B cell (primary cell): ENCODE results near the gene ULBP1. TPM values are rescaled to one million over a fixed set of nuclear protein-coding genes. Genes with fewer than 3 reads are reported as not detected.
"Not testable (repeated sequence)": the region's sequence is repeated elsewhere in the genome, so short reads cannot be mapped to it uniquely, and the experiment has no call there.

Experiments used
- ATAC-seq: fragments of 200-7000 bp; cut with Tn5 transposase; one replicate; pipeline ENCODE4 v1.10.0; 2021; ENCODE audit warnings: low read depth, mild to moderate bottlenecking, moderate number of reproducible peaks, moderate library complexity
- CTCF ChIA-PET: fragments of 350-600 bp; sonication (Branson Sonifier 250); formaldehyde crosslinking; loops from one replicate; lab custom pipeline; 2021; ENCODE audit warnings: antibody characterized with exemption, inconsistent platforms; lab: Charles Lee
- POLR2A ChIA-PET: fragments of 350-600 bp; sonication (Branson Sonifier 250); formaldehyde crosslinking; loops from one replicate; lab custom pipeline; 2021; ENCODE audit warnings: antibody characterized with exemption; lab: Charles Lee
- DNase-seq: peaks from one replicate; pipeline ENCODE4 v3.0.0; 2013
- H2AFZ ChIP-seq: 2 replicates; pipeline ENCODE4 v1.6.1; 2012; ENCODE audit warnings: mild to moderate bottlenecking, low read depth, low read length; ENCODE audit not compliant: insufficient read depth, poor library complexity, severe bottlenecking
- H3K27ac ChIP-seq, 2 donors: 1 replicate in 1 of 2; 2 replicates in 1 of 2; pipeline ENCODE4 v1.5.1; 2012 to 2013; ENCODE audit warnings: low read length in 2 of 2, mild to moderate bottlenecking in 2 of 2, moderate library complexity in 1 of 2
- H3K27me3 ChIP-seq, 4 experiments: fragments of 200-600 bp in 1 of 4; sonication (generic) in 1 of 4; replicated peaks in 1 of 4; 1 replicate in 2 of 4; 2 replicates in 2 of 4; pipeline versions ENCODE4 v1.6.1 to v1.7.0; 2013 to 2016; ENCODE audit warnings: low read length in 3 of 4, mild to moderate bottlenecking in 2 of 4, mixed read lengths in 1 of 4, moderate library complexity in 1 of 4; ENCODE audit not compliant: insufficient read depth in 4 of 4, control insufficient read depth in 3 of 4; ENCODE audit errors: control extremely low read depth in 1 of 4
- H3K36me3 ChIP-seq, 2 experiments: replicated peaks in 1 of 2; 1 replicate in 1 of 2; 2 replicates in 1 of 2; pipeline versions ENCODE4 v1.6.1 to v1.7.1; 2013; ENCODE audit warnings: low read length in 1 of 2; ENCODE audit not compliant: insufficient read depth in 2 of 2, control insufficient read depth in 1 of 2; ENCODE audit errors: control extremely low read depth in 1 of 2, extremely low read depth in 1 of 2
- H3K4me1 ChIP-seq, 2 donors: fragments of 200-600 bp in 1 of 2; sonication (generic) in 1 of 2; 1 replicate in 1 of 2; 2 replicates in 1 of 2; pipeline versions ENCODE4 v1.5.1 to v1.6.1; 2013 to 2017; ENCODE audit warnings: low read length in 2 of 2; ENCODE audit not compliant: control insufficient read depth in 2 of 2, insufficient read depth in 2 of 2
- H3K4me2 ChIP-seq: replicated peaks from 2 replicates; pipeline ENCODE3; 2012; ENCODE audit warnings: mild to moderate bottlenecking, low read depth, low read length; ENCODE audit not compliant: poor library complexity, severe bottlenecking
- H3K4me3 ChIP-seq, 5 experiments: fragments of 200-600 bp in 1 of 5; sonication (generic) in 1 of 5; 1 replicate in 3 of 5; 2 replicates in 2 of 5; pipeline versions ENCODE4 v1.5.1 to v1.7.0; 2011 to 2016; ENCODE audit warnings: low read length in 4 of 5, mild to moderate bottlenecking in 4 of 5, low read depth in 2 of 5, control low read depth in 1 of 5, moderate library complexity in 1 of 5; ENCODE audit not compliant: insufficient read depth in 1 of 5; ENCODE audit errors: control extremely low read depth in 1 of 5, extremely low read depth in 1 of 5
- H3K79me2 ChIP-seq: fragments of 200-600 bp; sonication (generic); one replicate; pipeline ENCODE4 v1.6.0; 2016; ENCODE audit warnings: low read length; ENCODE audit not compliant: control insufficient read depth, insufficient read depth
- H3K9ac ChIP-seq: fragments of 200-600 bp; sonication (generic); 2 replicates; pipeline ENCODE4 v1.6.1; 2017; ENCODE audit warnings: mild to moderate bottlenecking, low read length, moderate library complexity
- H3K9me3 ChIP-seq, 3 donors: one replicate each; pipeline versions ENCODE4 v1.6.1 to v1.7.1; 2013; ENCODE audit warnings: low read length in 2 of 3; ENCODE audit not compliant: control insufficient read depth in 2 of 3, insufficient read depth in 1 of 3; ENCODE audit errors: control extremely low read depth in 1 of 3
- H4K20me1 ChIP-seq: 2 replicates; pipeline ENCODE4 v1.6.0; 2012; ENCODE audit warnings: mild to moderate bottlenecking, low read length; ENCODE audit not compliant: insufficient read depth, control insufficient read depth, poor library complexity, severe bottlenecking
- H3K27ac Mint-ChIP-seq: one replicate; pipeline ENCODE4 v1.8.0; 2021; ENCODE audit warnings: mixed read lengths
- H3K27me3 Mint-ChIP-seq: one replicate; pipeline ENCODE4 v1.8.0; 2021; ENCODE audit warnings: mixed read lengths
- H3K4me1 Mint-ChIP-seq: one replicate; pipeline ENCODE4 v1.8.0; 2021; ENCODE audit warnings: mixed read lengths
- H3K4me3 Mint-ChIP-seq: one replicate; pipeline ENCODE4 v1.8.0; 2021; ENCODE audit warnings: mixed read lengths
- H3K9me3 Mint-ChIP-seq: one replicate; pipeline ENCODE4 v1.8.0; 2022; ENCODE audit warnings: mixed read lengths; ENCODE audit not compliant: insufficient read depth
- CTCF ChIP-seq: fragments of 200-600 bp; IDR thresholded peaks from one replicate; pipeline ENCODE4 v1.8.0; 2022; ENCODE audit warnings: antibody characterized with exemption, mild to moderate bottlenecking
- EZH2 ChIP-seq: IDR thresholded peaks from 2 replicates; pipeline ENCODE4 v1.6.1; 2012; ENCODE audit warnings: borderline replicate concordance, low read depth, mild to moderate bottlenecking, moderate library complexity, low read length; ENCODE audit not compliant: insufficient read depth, poor library complexity, severe bottlenecking
- WGBS: methylation state at CpG from one replicate; pipeline ENCODE4 v1.1.5; 2013; ENCODE audit warnings: missing lambda C conversion rate; ENCODE audit not compliant: insufficient coverage; 5-methylcytosine and 5-hydroxymethylcytosine counted together
- intact Hi-C: fragments of 100-400 bp; cut with micrococcal nuclease; formaldehyde crosslinking; loops from one replicate; pipeline ENCODE4 v1.10.0; 2022
- polyA plus RNA-seq: library from polyadenylated mRNA; depleted of rRNA; stranded (reverse); fragments of >200 nt; gene quantifications from 2 replicates; pipeline ENCODE4 v1.2.3, GENCODE V29; 2012
- total RNA-seq, 2 donors: library from RNA; stranded (reverse); fragments of 120-200 nt in 1 of 2; gene quantifications; 1 replicate in 1 of 2; 2 replicates in 1 of 2; pipeline versions ENCODE4 v1.2.3 to v1.2.4, GENCODE V29; 2013 to 2022

The ULBP1 gene
- total and polyA plus RNA-seq, 2 donors (not counting 1 experiment from before 2014, with no cell fraction given): 0.04 to 0.12 TPM

- H3K4me2 ChIP-seq, POLR2A ChIA-PET, DNase-seq, H3K27ac Mint-ChIP-seq, H3K36me3 ChIP-seq, H3K27ac ChIP-seq, H3K9me3 Mint-ChIP-seq, H3K9me3 ChIP-seq, ATAC-seq, H3K4me3 ChIP-seq, H3K9ac ChIP-seq, H3K79me2 ChIP-seq, H2AFZ ChIP-seq, H4K20me1 ChIP-seq, H3K4me3 Mint-ChIP-seq: not testable (repeated sequence)
- CTCF ChIA-PET: interaction anchor here (0.7 to 2.8 kb wide), 20 partner anchors 8 to 378 kb away, joined by 3 to 49 read pairs (median 5); no protein-coding TSS in a partner anchor
- Mint-ChIP-seq H3K4me1 (peaks cover 13% of the 10 kb centered on the region), H3K27me3 (peaks cover 65% of the 10 kb centered on the region)
- Histone ChIP-seq H3K4me1 (peaks cover 12 to 13% of the 10 kb centered on the region in 2 donors), H3K27me3 (peaks cover 0 to 49% (median 36%) of the 10 kb centered on the region in 4 experiments)
- TF ChIP-seq CTCF: peak; percentile 44
- 0% methylated on average over 4 of the region's 5 CpGs for WGBS
- intact Hi-C loops: loop anchor here (2.0 to 5.0 kb wide), 2 partner anchors 152 to 470 kb away; partner anchors contain the start of genes LRP11 and PPIL4
Measured at GRCh38 chr6:150017186-150017521, 53.4 kb downstream of the ULBP1 start.

- H3K4me3 Mint-ChIP-seq: no peak overlapping the region
- H3K4me2 ChIP-seq: no peak overlapping the region
- no peak overlapping the region for H3K27ac Mint-ChIP-seq
- no peak overlapping the region for H3K4me3 ChIP-seq
- ChIA-PET POLR2A (no interaction called here), CTCF (interaction anchor here (0.8 to 2.8 kb wide), 5 partner anchors 10 to 179 kb away, joined by 3 to 49 read pairs (median 7); no protein-coding TSS in a partner anchor)
- peaks cover 0 to 4% (median 0%) of the 10 kb centered on the region in 3 donors for H3K9me3 ChIP-seq
- no peak overlapping the region for H3K9ac ChIP-seq
- DNase-seq (no peak), ATAC-seq (no peak)
- H3K27ac ChIP-seq: no peak overlapping the region
- 100% methylated on average over 2 of the region's 6 CpGs for WGBS
- H3K4me1 ChIP-seq: peaks cover 12 to 13% of the 10 kb centered on the region in 2 donors
- peaks cover 62% of the 10 kb centered on the region for H3K27me3 Mint-ChIP-seq
- no peaks in the 10 kb centered on the region for H3K36me3 ChIP-seq
- intact Hi-C loops: loop anchor here (5.0 kb wide), 1 partner anchor 472 kb away; the partner anchor contains the start of gene PPIL4
- TF ChIP-seq EZH2 (no peak), CTCF (no peak)
- peaks cover 0 to 38% (median 27%) of the 10 kb centered on the region in 4 experiments for H3K27me3 ChIP-seq
- peaks cover 9% of the 10 kb centered on the region for H3K4me1 Mint-ChIP-seq
- no peak overlapping the region for H2AFZ ChIP-seq
- H4K20me1 ChIP-seq: no peaks in the 10 kb centered on the region
- H3K9me3 Mint-ChIP-seq: no peaks in the 10 kb centered on the region
- no peaks in the 10 kb centered on the region for H3K79me2 ChIP-seq
Measured at GRCh38 chr6:150018846-150019580, 55.3 kb downstream of the ULBP1 start.

- Histone ChIP-seq H3K4me1 (peaks cover 13 to 16% of the 10 kb centered on the region in 2 donors), H3K27me3 (peaks cover 0 to 47% (median 32%) of the 10 kb centered on the region in 4 experiments)
- H3K4me3 ChIP-seq, DNase-seq, H3K36me3 ChIP-seq, intact Hi-C loops, H3K9me3 ChIP-seq, H3K4me3 Mint-ChIP-seq, POLR2A ChIA-PET, H3K27ac Mint-ChIP-seq, H3K27ac ChIP-seq, H4K20me1 ChIP-seq, H2AFZ ChIP-seq, H3K4me2 ChIP-seq, CTCF ChIA-PET, ATAC-seq, H3K9ac ChIP-seq, H3K9me3 Mint-ChIP-seq, H3K79me2 ChIP-seq: not testable (repeated sequence)
- WGBS: no CpG with 5 or more reads among the region's 6 CpGs
- Mint-ChIP-seq H3K27me3 (peaks cover 64% of the 10 kb centered on the region), H3K4me1 (peaks cover 11% of the 10 kb centered on the region)
Measured at GRCh38 chr6:150021870-150022269, 58.1 kb downstream of the ULBP1 start.
